Jurkat, Clone E6-1 (cell line): ENCODE data around the gene UMODL1.

Experiments
- DNase-seq: peaks from one replicate; pipeline ENCODE4 v3.0.0-alpha.2; 2011; ENCODE audit warnings: low read depth, low spot score
- H3K4me3 ChIP-seq: 2 replicates; pipeline ENCODE4 v1.5.1; 2011; ENCODE audit warnings: mild to moderate bottlenecking, low read length, control low read depth, moderate library complexity

The UMODL1 gene

DNA sequence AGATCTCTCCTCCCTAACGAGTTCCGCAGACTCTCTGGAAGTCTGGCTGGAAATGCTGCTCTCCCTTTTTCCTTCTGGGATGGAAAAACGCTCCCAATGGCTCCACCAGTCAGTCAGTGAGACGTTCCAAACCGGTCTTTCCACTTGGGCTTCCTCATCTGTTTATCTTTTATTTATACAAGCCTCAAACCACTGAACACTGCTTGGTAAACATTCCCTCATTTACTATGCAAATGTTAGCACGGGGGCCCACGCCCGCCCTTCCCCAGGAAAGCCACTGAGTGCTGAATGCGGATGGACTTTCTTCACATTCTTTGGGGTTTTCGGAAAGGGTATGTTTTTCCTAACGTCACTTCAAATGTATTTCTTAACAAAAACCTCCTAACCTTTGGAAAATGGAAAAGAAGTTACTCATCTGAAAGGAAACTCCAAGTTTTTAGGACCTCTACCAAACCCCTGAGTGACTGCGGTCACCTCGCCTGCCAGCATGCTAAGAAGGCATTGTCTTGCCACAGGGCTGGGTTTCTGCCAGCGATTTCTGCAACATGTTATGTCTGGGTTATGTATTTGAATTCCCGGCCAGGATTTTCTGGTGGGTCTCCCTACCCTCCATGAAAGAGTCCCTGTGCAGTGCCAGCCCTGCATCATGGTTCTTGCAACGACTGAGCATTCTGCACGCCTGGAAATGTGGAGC, 14.0 kb upstream of the UMODL1 start:
- DNase-seq, result no peak
- no peak overlapping the region for H3K4me3 ChIP-seq

GRCh38 chr21:42057851-42058437, 13.2 kb upstream of the UMODL1 start:
- H3K4me3 ChIP-seq, result no peak overlapping the region
- DNase-seq, result no peak

DNA sequence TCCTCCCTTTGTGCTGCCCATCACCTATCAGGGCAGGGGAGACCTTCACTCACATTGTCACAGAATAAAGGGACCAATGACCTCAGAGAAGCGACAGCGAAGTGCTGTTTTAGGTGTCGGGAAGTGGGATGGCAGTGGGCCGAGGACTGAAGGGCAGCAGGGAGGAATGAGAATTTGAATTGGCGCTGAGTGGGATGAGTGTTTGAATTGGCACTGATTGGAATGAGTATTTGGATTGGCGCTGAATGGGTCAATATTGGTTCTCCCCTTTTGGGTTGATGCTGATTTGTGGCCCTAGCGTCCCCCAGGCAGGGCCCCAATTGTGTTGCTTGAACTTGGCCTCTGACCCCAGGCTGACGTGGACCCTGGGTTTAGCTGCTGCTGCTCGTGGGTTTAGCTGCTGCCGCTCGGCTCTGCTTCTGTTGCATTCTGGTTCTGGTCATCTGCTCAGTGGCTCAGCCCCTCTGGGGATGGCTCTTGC, 12.4 kb upstream of the UMODL1 start:
- DNase-seq, result no peak
- no peak overlapping the region for H3K4me3 ChIP-seq

DNA sequence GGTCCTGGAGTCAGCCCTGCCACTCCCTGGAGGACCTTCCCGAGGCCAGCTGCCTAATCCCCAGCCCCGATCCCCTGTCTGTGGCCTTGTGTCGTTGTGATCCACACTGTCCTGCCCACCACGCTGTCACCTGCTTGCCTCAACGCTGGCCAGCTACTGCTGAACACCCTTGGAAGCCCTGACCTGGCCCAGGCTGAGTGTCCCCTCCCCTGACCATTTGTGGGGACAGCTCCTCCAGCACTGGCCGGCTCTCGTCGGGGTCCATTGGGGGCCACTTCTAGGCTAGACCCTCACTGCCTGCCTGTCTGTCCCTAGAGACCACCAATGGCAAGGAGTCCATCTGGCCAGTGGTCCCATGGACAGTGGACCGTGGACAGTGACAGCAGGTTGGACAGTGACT, 12.0 kb upstream of the UMODL1 start:
- DNase-seq, result no peak
- H3K4me3 ChIP-seq, result no peak overlapping the region

DNA sequence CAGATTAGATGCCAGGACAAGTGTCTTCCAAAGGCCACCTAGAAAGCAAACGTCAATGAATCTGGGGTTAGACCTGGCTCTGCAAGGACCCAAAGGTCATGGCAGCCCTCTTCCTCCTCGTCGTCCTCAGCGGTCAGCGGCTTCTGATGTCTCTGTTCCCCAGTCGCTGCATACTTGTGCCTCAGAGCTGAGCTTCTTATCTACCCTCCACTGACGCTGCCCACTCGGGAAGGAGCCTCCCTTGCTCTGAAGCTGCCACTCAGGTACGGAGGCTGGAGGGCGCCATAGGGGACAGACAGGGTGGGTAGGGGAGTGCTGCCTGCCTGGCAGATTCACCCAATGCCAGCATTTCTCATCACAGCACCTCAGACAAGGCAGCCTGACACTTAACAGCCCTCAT, 11.4 kb upstream of the UMODL1 start:
- no peak for DNase-seq
- H3K4me3 ChIP-seq, result no peak overlapping the region

GRCh38 chr21:42060166-42060565, 11.0 kb upstream of the UMODL1 start:
- DNase-seq, result no peak
- H3K4me3 ChIP-seq, result no peak overlapping the region

GRCh38 chr21:42061195-42061985, 9.7 kb upstream of the UMODL1 start:
- no peak for DNase-seq
- H3K4me3 ChIP-seq, result peak overlapping the region; percentile 65; the same call in 1 of the 2 replicates

GRCh38 chr21:42061986-42062235, 9.2 kb upstream of the UMODL1 start:
- no peak for DNase-seq
- peak overlapping the region; percentile 65 for H3K4me3 ChIP-seq

GRCh38 chr21:42062236-42063022, 8.7 kb upstream of the UMODL1 start:
- peak; percentile 97 for DNase-seq
- H3K4me3 ChIP-seq, result peak overlapping the region; percentile 65

DNA sequence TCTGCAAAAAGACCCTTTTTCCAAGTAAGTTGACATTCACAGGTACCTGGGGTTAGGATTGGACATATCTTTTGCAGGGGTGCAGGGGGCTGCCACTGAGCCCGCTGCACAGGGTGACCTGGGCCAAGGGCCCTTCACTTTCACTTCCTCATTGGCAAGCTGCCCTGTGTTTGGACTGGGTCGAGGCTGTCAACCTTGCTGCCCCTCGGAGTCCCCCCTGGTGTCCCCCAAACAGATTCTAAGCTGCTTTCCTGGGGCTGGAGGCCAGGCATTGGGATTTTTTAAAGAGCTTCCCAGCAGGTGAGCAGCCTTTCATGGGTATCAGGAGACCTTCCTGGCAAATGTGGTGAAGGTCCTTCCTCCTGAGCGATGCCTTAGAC, 7.9 kb upstream of the UMODL1 start:
- H3K4me3 ChIP-seq, result peak overlapping the region; percentile 65

DNA sequence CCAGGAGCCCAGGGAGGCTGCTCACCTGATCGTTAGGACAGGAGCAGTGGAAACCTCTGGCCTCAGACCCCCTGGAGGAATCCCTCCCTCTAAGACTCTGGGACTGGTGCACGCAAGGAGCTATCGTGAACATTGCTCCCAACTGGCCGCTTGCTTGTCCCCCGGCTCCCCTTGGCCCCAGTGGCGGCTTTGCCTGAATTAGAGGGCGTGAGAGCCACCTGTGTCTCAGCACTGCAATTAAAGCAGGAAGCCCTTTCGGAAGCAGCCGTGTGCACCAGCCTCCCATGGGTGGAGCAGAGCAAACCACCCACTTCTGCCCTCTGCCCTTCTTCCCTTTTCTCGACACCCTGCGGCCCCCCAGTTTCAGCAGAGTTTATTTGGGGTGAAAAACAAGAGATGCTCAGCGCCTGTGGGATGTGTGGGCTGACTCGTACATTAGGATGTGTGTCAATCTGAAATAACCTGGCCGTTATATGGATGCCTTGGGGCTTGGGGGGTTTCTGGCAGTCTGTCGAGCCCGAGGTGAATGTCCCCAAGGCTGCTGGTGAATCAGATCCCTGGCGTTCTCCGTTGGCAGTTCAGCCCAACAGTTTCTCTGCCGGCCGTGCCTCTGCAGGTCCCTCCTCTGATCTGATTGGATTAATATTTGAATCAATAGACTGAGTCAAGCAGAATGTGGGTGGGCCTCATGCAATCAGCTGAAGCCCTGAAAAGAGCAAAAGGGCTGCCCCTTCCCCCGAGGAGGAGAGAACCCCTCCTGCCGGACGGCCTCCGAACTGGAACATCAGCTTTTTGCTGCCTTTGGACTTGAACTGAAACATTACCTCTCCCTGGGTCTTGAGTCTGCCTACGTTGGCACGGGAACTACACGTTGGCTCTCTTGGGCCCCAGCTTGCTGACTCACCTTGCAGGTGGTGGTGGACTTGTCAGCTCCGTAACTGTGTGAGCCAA, 7.3 kb upstream of the UMODL1 start:
- peak; percentile 51 for DNase-seq
- H3K4me3 ChIP-seq, result peak overlapping the region; percentile 65

More for the DNA sequence above, 7.9 kb upstream of the UMODL1 start:
- no peak for DNase-seq

GRCh38 chr21:42066521-42066920, 4.6 kb upstream of the UMODL1 start:
- DNase-seq, result no peak
- H3K4me3 ChIP-seq, result no peak overlapping the region

GRCh38 chr21:42067531-42068255, 3.4 kb upstream of the UMODL1 start:
- H3K4me3 ChIP-seq, result no peak overlapping the region
- no peak for DNase-seq

- no peak overlapping the region for H3K4me3 ChIP-seq
- no peak for DNase-seq
Observed at GRCh38 chr21:42068256-42068545, 2.9 kb upstream of the UMODL1 start.

DNA sequence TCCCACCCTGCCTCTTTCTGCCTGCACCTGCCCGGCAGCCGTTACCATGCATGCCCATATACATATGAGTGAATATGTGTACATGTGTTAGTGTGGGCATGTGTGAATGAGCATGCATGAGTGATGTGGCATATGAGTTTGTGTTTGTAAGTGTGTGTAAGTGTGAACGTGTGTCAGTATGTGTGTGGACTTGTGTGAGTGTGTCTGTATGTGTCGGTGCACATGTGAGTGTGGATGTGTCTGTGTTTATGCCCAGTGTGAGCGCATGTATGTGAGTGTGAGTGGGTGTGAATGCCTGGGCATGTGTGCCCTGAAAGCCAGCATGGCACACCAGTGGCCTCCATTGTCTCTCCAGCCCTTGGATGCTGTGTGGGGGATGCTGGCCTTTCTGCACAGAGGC, 2.5 kb upstream of the UMODL1 start:
- no peak for DNase-seq
- H3K4me3 ChIP-seq, result no peak overlapping the region

GRCh38 chr21:42069327-42069726, 1.8 kb upstream of the UMODL1 start:
- DNase-seq, result no peak
- no peak overlapping the region for H3K4me3 ChIP-seq

DNA sequence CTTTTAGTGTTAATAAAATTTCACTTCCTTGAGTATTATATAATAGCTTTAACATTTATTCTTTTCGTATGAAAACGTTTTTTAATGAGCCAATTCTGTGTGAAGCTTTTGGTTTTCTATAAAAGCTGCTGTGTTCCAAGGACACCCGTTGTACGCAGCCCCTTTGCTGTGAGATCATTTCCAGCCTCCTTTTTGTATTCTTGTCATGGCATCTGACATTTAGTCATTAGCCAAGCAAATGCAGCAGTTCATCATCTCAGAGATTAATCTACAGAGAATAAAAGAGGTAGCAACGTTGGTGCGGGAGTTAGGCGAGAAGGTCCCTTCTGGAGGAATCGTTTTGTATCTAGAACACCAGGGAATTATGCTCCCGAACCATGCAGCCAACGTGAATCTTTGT, 1.3 kb upstream of the UMODL1 start:
- DNase-seq, result no peak
- H3K4me3 ChIP-seq, result no peak overlapping the region
